Measurements from ENCODE around the gene GRM8. TPM values are rescaled to one million over a fixed set of nuclear protein-coding genes. Genes with fewer than 3 reads are reported as not detected.
A peak's percentile ranks its signal among the peaks of the same experiment; 100 is the strongest.

Gene GRM8
- polyA plus RNA-seq, 2 of the 4 experiments (the other 2 are of a cell fraction) = 0.06 TPM; not detected in 1

- Histone ChIP-seq H3K4me3 (no peak overlapping the region), H3K4me2 (no peak overlapping the region), H3K4me1 (no peaks in the 10 kb centered on the region), H3K27ac (no peak overlapping the region), H3K9me3 (no peaks in the 10 kb centered on the region)
- DNase-seq (ENCODE audit: low read depth in 1 of 2, low spot score in 1 of 2) (peak in 1 of 2 experiments; percentile 13), ATAC-seq (peak in 1 of 2 experiments; percentile 59; a peak in 2 of 6 replicates), FAIRE-seq (no peak)
- no peak for TF ChIP-seq ESRRA (IDR thresholded peaks at IDR 0.05; ENCODE audit: borderline replicate concordance, low read length)
- TF ChIP-seq, protein P1, sequence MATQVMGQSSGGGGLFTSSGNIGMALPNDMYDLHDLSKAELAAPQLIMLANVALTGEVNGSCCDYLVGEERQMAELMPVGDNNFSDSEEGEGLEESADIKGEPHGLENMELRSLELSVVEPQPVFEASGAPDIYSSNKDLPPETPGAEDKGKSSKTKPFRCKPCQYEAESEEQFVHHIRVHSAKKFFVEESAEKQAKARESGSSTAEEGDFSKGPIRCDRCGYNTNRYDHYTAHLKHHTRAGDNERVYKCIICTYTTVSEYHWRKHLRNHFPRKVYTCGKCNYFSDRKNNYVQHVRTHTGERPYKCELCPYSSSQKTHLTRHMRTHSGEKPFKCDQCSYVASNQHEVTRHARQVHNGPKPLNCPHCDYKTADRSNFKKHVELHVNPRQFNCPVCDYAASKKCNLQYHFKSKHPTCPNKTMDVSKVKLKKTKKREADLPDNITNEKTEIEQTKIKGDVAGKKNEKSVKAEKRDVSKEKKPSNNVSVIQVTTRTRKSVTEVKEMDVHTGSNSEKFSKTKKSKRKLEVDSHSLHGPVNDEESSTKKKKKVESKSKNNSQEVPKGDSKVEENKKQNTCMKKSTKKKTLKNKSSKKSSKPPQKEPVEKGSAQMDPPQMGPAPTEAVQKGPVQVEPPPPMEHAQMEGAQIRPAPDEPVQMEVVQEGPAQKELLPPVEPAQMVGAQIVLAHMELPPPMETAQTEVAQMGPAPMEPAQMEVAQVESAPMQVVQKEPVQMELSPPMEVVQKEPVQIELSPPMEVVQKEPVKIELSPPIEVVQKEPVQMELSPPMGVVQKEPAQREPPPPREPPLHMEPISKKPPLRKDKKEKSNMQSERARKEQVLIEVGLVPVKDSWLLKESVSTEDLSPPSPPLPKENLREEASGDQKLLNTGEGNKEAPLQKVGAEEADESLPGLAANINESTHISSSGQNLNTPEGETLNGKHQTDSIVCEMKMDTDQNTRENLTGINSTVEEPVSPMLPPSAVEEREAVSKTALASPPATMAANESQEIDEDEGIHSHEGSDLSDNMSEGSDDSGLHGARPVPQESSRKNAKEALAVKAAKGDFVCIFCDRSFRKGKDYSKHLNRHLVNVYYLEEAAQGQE (IDR thresholded peaks at IDR 0.05) = no peak
- TF ChIP-seq HOXB13 (CRISPR knock-in tag; IDR thresholded peaks at IDR 0.05; ENCODE audit: low read depth) = no peak
- TF ChIP-seq RARB (CRISPR knock-in tag; IDR thresholded peaks at IDR 0.05) = no peak
- TF ChIP-seq RFX5 (IDR thresholded peaks at IDR 0.05) = no peak
- TF ChIP-seq MYC (IDR thresholded peaks at IDR 0.05; ENCODE audit: borderline replicate concordance, low read length) = no peak
- TF ChIP-seq, protein P2, sequence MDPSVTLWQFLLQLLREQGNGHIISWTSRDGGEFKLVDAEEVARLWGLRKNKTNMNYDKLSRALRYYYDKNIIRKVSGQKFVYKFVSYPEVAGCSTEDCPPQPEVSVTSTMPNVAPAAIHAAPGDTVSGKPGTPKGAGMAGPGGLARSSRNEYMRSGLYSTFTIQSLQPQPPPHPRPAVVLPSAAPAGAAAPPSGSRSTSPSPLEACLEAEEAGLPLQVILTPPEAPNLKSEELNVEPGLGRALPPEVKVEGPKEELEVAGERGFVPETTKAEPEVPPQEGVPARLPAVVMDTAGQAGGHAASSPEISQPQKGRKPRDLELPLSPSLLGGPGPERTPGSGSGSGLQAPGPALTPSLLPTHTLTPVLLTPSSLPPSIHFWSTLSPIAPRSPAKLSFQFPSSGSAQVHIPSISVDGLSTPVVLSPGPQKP (IDR thresholded peaks at IDR 0.05; ENCODE audit: low read depth, low read length) = no peak
- no peak for TF ChIP-seq SMC3 (IDR thresholded peaks at IDR 0.05)
- no peak for TF ChIP-seq BCL3 (IDR thresholded peaks at IDR 0.05)
- TF ChIP-seq POLR2AphosphoS2 (conservative IDR thresholded peaks at IDR 0.05; ENCODE audit: low read length) = no peak
- TF ChIP-seq PBX3 (IDR thresholded peaks at IDR 0.05) = no peak
- no peak for TF ChIP-seq ZC3H11A (IDR thresholded peaks at IDR 0.05)
- no peak for TF ChIP-seq BHLHE40 (IDR thresholded peaks at IDR 0.05; ENCODE audit: low read depth, low read length)
- no peak for TF ChIP-seq HOXA7 (CRISPR knock-in tag; IDR thresholded peaks at IDR 0.05)
- TF ChIP-seq CHD2 (IDR thresholded peaks at IDR 0.05; ENCODE audit: low read length, partially characterized antibody) = no peak
- TF ChIP-seq HDAC2 (IDR thresholded peaks at IDR 0.05) = no peak
- TF ChIP-seq ZNF302 (CRISPR knock-in tag; IDR thresholded peaks at IDR 0.05) = no peak
- WGBS (ENCODE audit: missing lambda C conversion rate) = 12% methylated on average over 3 of the region's 3 CpGs
- CTCF ChIA-PET = no interaction called here
- POLR2A ChIA-PET = no interaction called here
These were observed 185.8 kb downstream of the GRM8 start for GRCh38 chr7:127066974-127067373.

GRCh38 chr7:127059475-127059874 is 193.3 kb downstream of the GRM8 start:
- Histone ChIP-seq H3K27ac (no peak overlapping the region), H3K9me3 (no peaks in the 10 kb centered on the region), H3K4me3 (no peak overlapping the region), H3K4me2 (no peak overlapping the region), H3K4me1 (no peaks in the 10 kb centered on the region)
- TF ChIP-seq CTCF (IDR thresholded peaks at IDR 0.05) (no peak), HEYL (CRISPR knock-in tag; IDR thresholded peaks at IDR 0.05) (no peak), JUN (IDR thresholded peaks at IDR 0.05) (no peak)
- ATAC-seq (no peak), DNase-seq (ENCODE audit: low read depth in 1 of 2, low spot score in 1 of 2) (no peak), FAIRE-seq (no peak)
- WGBS (ENCODE audit: missing lambda C conversion rate) = 43% methylated on average over 6 of the region's 6 CpGs
- CTCF ChIA-PET = no interaction called here
- POLR2A ChIA-PET = no interaction called here
